K562 (cell line): ENCODE results near the gene TCF4.

ENCODE experiments used
- ATF7 ChIP-seq: fragments of 450-650 bp; IDR thresholded peaks from 2 replicates; pipeline ENCODE4 v1.7.1; 2014; ENCODE audit warnings: mild to moderate bottlenecking, moderate library complexity
- EZH2 ChIP-seq: IDR thresholded peaks from 2 replicates; pipeline ENCODE4 v1.6.1; 2012; ENCODE audit warnings: low read depth, mild to moderate bottlenecking, inconsistent platforms, low read length, borderline replicate concordance
- SMC3 ChIP-seq: conservative IDR thresholded peaks from 2 replicates; pipeline ENCODE4 v1.6.1; 2011; ENCODE audit warnings: low read depth, low read length, improper control_type of control experiment; ENCODE audit not compliant: insufficient read depth
- ZBTB8A ChIP-seq: fragments of 450-650 bp; IDR thresholded peaks from 2 replicates; pipeline ENCODE4 v1.6.1; 2018; ENCODE audit warnings: mild to moderate bottlenecking, moderate library complexity; ENCODE audit not compliant: partially characterized antibody
- TF ChIP-seq, protein P1 (sequence below), 2 experiments: fragments of 450-650 bp in 1 of 2; IDR thresholded peaks; 2 replicates each; pipeline ENCODE4 v1.6.1; 2011 to 2017; ENCODE audit warnings: low read depth in 2 of 2, antibody characterized with exemption in 1 of 2, borderline replicate concordance in 1 of 2, low read length in 1 of 2, mild to moderate bottlenecking in 1 of 2, mixed read lengths in 1 of 2; ENCODE audit not compliant: control insufficient read depth in 1 of 2

DNA sequence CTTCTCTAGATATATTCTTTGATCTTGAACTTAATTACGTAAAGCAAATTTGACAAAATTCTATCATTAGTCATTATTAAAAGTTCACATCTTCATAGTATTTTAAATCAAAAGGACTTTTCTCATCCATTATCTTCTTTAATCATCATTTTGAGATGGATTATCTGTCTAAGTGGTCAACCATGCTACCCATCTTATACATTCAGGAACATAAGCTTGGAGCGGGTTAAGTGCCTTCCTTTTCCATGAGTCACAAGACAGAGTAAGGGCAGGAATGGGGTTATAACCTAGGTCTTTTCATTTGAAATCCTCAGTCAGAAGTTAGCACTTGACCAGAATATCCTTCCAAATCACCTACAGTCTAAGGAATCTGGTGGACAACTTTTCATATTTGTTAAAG is 297.1 kb downstream of the TCF4 start:
- no peak for TF ChIP-seq ZBTB8A
- TF ChIP-seq, protein P1, sequence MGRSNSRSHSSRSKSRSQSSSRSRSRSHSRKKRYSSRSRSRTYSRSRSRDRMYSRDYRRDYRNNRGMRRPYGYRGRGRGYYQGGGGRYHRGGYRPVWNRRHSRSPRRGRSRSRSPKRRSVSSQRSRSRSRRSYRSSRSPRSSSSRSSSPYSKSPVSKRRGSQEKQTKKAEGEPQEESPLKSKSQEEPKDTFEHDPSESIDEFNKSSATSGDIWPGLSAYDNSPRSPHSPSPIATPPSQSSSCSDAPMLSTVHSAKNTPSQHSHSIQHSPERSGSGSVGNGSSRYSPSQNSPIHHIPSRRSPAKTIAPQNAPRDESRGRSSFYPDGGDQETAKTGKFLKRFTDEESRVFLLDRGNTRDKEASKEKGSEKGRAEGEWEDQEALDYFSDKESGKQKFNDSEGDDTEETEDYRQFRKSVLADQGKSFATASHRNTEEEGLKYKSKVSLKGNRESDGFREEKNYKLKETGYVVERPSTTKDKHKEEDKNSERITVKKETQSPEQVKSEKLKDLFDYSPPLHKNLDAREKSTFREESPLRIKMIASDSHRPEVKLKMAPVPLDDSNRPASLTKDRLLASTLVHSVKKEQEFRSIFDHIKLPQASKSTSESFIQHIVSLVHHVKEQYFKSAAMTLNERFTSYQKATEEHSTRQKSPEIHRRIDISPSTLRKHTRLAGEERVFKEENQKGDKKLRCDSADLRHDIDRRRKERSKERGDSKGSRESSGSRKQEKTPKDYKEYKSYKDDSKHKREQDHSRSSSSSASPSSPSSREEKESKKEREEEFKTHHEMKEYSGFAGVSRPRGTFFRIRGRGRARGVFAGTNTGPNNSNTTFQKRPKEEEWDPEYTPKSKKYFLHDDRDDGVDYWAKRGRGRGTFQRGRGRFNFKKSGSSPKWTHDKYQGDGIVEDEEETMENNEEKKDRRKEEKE (IDR thresholded peaks at IDR 0.05; ENCODE audit: borderline replicate concordance in 1 of 2, control insufficient read depth in 1 of 2, low read depth in 2 of 2, low read length in 1 of 2) = no peak
- no peak for TF ChIP-seq SMC3
- TF ChIP-seq EZH2 = no peak
- no peak for TF ChIP-seq ATF7
